NT2/D1 (cell line): ENCODE measurements around the gene KCNJ10.

Experiments
- SUZ12 ChIP-seq: IDR thresholded peaks from 2 replicates; pipeline ENCODE4 v1.6.1; 2011; ENCODE audit not compliant: insufficient read length, insufficient read depth; ENCODE audit errors: extremely low read depth
- YY1 ChIP-seq: IDR thresholded peaks from 2 replicates; pipeline ENCODE4 v1.6.1; 2011; ENCODE audit not compliant: insufficient read length, insufficient read depth
- ZNF274 ChIP-seq: IDR thresholded peaks from 2 replicates; pipeline ENCODE4 v1.6.1; 2011; ENCODE audit warnings: mild to moderate bottlenecking, low read depth, low read length

DNA sequence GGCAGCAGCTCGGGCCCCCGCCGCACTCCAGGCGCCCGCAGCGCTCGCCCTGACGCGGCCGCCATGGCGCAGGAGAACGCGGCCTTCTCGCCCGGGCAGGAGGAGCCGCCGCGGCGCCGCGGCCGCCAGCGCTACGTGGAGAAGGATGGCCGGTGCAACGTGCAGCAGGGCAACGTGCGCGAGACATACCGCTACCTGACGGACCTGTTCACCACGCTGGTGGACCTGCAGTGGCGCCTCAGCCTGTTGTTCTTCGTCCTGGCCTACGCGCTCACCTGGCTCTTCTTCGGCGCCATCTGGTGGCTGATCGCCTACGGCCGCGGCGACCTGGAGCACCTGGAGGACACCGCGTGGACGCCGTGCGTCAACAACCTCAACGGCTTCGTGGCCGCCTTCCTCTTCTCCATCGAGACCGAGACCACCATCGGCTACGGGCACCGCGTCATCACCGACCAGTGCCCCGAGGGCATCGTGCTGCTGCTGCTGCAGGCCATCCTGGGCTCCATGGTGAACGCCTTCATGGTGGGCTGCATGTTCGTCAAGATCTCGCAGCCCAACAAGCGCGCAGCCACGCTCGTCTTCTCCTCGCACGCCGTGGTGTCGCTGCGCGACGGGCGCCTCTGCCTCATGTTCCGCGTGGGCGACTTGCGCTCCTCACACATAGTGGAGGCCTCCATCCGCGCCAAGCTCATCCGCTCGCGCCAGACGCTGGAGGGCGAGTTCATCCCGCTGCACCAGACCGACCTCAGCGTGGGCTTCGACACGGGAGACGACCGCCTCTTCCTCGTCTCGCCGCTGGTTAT, 14.2 kb upstream of the KCNJ10 start:
- TF ChIP-seq ZNF274 = no peak
- no peak for TF ChIP-seq SUZ12
- no peak for TF ChIP-seq YY1
